GM13976 (cell line): ENCODE results near the gene TTC27.
"Not testable (repeated sequence)": the region's sequence is repeated elsewhere in the genome, so short reads cannot be mapped to it uniquely, and the experiment has no call there.

ENCODE experiments used
- DNase-seq: peaks from one replicate; pipeline ENCODE4 v3.0.0; 2012; ENCODE audit warnings: low spot score
- CTCF ChIP-seq: IDR thresholded peaks from 2 replicates; pipeline ENCODE4 v1.5.1; 2012; ENCODE audit warnings: borderline replicate concordance, mild to moderate bottlenecking; ENCODE audit not compliant: insufficient read depth; ENCODE audit errors: extremely low read depth, missing control alignments, control extremely low read depth
- in situ Hi-C: fragments of 300-500 bp; cut with MboI; formaldehyde crosslinking; loops from one replicate; pipeline ENCODE4 v1.12.0; 2022; ENCODE audit warnings: low sequenced_read_pairs, mixed read lengths, inconsistent platforms; ENCODE audit not compliant: unreplicated experiment

TTC27 gene

GRCh38 chr2:32862269-32863055 lies 234.6 kb downstream of the TTC27 start:
- DNase-seq = no peak
- TF ChIP-seq CTCF = no peak
- in situ Hi-C loops = no loop called here

GRCh38 chr2:32863326-32863725 lies 235.5 kb downstream of the TTC27 start:
- in situ Hi-C loops = no loop called here
- no peak for DNase-seq
- TF ChIP-seq CTCF = no peak

DNA sequence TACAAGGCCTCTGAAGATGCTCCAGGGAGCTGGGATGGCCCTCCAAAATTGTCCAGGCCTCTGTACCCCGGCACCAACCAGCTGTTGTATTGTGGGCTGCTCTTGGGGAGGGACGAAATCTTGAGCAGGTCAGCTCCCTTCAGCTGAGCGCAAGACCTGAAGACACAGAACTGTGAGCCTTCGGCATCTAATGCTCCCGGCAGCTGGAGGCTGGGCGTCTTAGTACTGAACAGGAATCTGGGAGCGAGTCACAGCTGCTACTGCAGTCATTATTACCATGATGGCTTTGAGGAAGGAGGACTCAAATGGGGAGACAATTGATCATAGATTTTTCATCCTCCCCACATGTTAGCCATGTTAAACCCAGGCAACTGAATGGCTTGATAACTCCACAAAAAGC lies 236.0 kb downstream of the TTC27 start:
- in situ Hi-C loops = no loop called here
- no peak for TF ChIP-seq CTCF
- no peak for DNase-seq

- in situ Hi-C loops = no loop called here
- no peak for TF ChIP-seq CTCF
Observed at GRCh38 chr2:32864334-32865111, 236.7 kb downstream of the TTC27 start.

DNA sequence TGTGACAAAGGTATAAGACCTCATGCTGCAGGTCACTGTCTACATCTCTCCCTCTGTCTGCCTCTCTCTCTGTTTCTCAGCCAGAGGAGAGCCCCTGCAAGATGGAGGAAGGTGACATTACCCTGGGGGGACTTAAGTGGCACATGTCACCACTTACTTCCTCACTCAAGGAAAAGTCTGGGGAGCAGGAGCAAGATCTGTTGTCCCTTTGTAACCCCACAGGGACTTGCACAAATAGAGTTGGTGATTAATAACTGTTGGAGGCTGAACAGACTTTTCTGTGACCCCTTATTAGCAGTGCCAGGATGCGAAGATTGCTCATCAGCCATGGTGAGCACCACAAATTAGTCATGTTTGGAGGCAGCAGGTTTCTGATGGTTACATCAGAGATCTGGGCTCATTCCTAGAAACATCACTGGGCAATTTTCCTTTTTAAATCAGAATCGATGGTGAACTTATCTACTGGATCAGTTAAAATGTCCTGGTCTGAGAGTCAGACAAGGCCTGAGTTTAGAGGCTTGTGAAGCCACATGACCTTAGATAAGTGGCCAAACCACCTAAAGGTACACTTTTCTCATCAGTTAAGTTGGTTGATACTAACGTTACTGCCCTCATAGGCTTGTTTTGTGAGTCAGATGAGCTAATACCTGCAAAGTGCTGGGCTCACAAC lies 237.7 kb downstream of the TTC27 start:
- DNase-seq = no peak
- no peak for TF ChIP-seq CTCF
- in situ Hi-C loops = no loop called here

More at GRCh38 chr2:32864334-32865111, 236.7 kb downstream of the TTC27 start:
- no peak for DNase-seq

GRCh38 chr2:32866462-32866861 lies 238.6 kb downstream of the TTC27 start:
- DNase-seq, in situ Hi-C loops: not testable (repeated sequence)
